Lung (tissue), 12 donors: Measurements from ENCODE around the gene SVOP. TPM values are rescaled to one million over a fixed set of nuclear protein-coding genes. Genes with fewer than 3 reads are reported as not detected.

Experiments
- ATAC-seq: fragments of 200-7000 bp; cut with Tn5 transposase; one replicate; pipeline ENCODE4 v1.9.1; 2020; ENCODE audit warnings: moderate number of reproducible peaks; ENCODE audit not compliant: insufficient read depth, low FRiP score
- DNase-seq, 3 donors: peaks; one replicate each; pipeline ENCODE4 v3.0.0-alpha.2; 2013 to 2017
- H3K27ac ChIP-seq, 2 donors: one replicate each; pipeline ENCODE4 v1.5.1; 2013; ENCODE audit warnings: mild to moderate bottlenecking in 2 of 2, moderate library complexity in 2 of 2, control low read depth in 1 of 2, inconsistent platforms in 1 of 2, low read depth in 1 of 2, low read length in 1 of 2
- H3K27me3 ChIP-seq, 3 donors: one replicate each; pipeline ENCODE4 v1.5.1; 2013; ENCODE audit warnings: low read length in 2 of 3; ENCODE audit not compliant: control insufficient read depth in 3 of 3, insufficient read depth in 3 of 3
- H3K36me3 ChIP-seq, 4 donors: one replicate each; pipeline ENCODE4 v1.5.1; 2013; ENCODE audit warnings: low read length in 4 of 4, mild to moderate bottlenecking in 1 of 4, moderate library complexity in 1 of 4; ENCODE audit not compliant: control insufficient read depth in 4 of 4, insufficient read depth in 4 of 4
- H3K4me1 ChIP-seq, 5 donors: one replicate each; pipeline ENCODE4 v1.5.1; 2013; ENCODE audit warnings: low read length in 5 of 5, mild to moderate bottlenecking in 2 of 5, moderate library complexity in 1 of 5; ENCODE audit not compliant: control insufficient read depth in 5 of 5, insufficient read depth in 5 of 5
- H3K4me3 ChIP-seq: one replicate; pipeline ENCODE4 v1.5.1; 2013; ENCODE audit warnings: mild to moderate bottlenecking, control low read depth, moderate library complexity
- H3K9ac ChIP-seq, 2 donors: one replicate each; pipeline ENCODE4 v1.5.1; 2013; ENCODE audit warnings: low read length in 2 of 2, control low read depth in 1 of 2; ENCODE audit not compliant: insufficient read depth in 1 of 2
- H3K9me3 ChIP-seq, 4 donors: one replicate each; pipeline ENCODE4 v1.5.1; 2013; ENCODE audit warnings: low read length in 3 of 4, mild to moderate bottlenecking in 1 of 4, moderate library complexity in 1 of 4; ENCODE audit not compliant: control insufficient read depth in 4 of 4, insufficient read depth in 3 of 4
- WGBS, 2 donors: extraction: QIAGEN DNeasy Blood & Tissue Kit; methylation state at CpG; one replicate each; pipeline ENCODE4 v1.1.7; 2013; 5-methylcytosine and 5-hydroxymethylcytosine counted together
- polyA plus RNA-seq, 2 donors: library from polyadenylated mRNA; stranded (reverse); fragments of 200-250 nt; gene quantifications; one replicate each; pipeline ENCODE4 v1.2.1, GENCODE V29; 2013
- total RNA-seq, 2 donors: library from RNA; depleted of rRNA in 1 of 2; stranded (reverse); fragments of >200 nt in 1 of 2; gene quantifications; one replicate each; pipeline ENCODE4 v1.2.1, GENCODE V29; 2014 to 2021
- TF ChIP-seq, protein P1 (sequence below): IDR thresholded peaks from 2 replicates; pipeline ENCODE4 v1.5.1; 2012; ENCODE audit warnings: mild to moderate bottlenecking; ENCODE audit errors: control extremely low read depth, extremely low read depth
- donor health status: control.
- donor health status: control.
- donor health status: Bipolar disorder and iron deficiency.
- donor health status: healthy.
- donor health status: DM: yes; HTN: yes; CAD: no.

Gene SVOP
- total and polyA plus RNA-seq, 4 donors = 0.11 TPM; not detected in 3

DNA sequence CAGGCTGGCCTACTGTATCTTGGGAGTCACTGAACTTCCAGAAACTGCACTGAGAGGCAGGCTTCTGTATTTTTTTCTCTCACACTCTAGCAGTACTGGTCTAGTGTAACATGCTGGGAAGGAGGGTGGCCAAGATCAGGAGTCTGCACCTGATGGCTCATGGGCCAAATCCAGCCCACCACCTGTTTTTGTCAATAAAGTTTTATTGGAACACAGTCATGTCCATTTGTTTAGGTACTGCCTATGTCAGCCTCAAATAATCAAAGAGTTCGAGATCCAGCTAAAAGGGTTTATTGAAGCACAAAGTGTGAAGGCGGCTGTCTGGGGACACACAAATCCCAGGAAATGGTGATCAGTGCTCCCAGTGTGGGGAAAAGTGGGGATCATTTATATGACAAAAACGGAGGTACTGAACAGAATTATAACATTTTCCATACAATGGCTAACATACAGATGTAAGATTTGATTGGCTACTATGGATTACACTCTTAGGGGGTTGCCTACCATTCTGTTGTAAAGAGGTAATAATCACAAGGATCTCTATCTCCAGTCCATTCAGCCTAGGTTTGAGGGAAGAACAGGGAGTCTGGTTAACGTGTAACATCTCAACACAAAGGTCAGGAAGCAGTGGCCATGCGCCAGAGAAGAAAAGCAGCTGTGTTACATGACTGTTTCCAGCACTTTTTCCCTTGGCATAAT is 44.4 kb upstream of the SVOP start:
- WGBS, 2 donors = 90 to 94% methylated on average over 5 of the region's 5 CpGs
- peaks cover 0 to 5% (median 0%) of the 10 kb centered on the region in 4 donors for H3K9me3 ChIP-seq
- H3K27ac ChIP-seq = no peak overlapping the region
- H3K9ac ChIP-seq = no peak overlapping the region
- ATAC-seq (no peak), DNase-seq (peak in 2 of 3 donors; percentile 13 to 25)
- no peaks in the 10 kb centered on the region for H3K4me1 ChIP-seq
- TF ChIP-seq, protein P1, sequence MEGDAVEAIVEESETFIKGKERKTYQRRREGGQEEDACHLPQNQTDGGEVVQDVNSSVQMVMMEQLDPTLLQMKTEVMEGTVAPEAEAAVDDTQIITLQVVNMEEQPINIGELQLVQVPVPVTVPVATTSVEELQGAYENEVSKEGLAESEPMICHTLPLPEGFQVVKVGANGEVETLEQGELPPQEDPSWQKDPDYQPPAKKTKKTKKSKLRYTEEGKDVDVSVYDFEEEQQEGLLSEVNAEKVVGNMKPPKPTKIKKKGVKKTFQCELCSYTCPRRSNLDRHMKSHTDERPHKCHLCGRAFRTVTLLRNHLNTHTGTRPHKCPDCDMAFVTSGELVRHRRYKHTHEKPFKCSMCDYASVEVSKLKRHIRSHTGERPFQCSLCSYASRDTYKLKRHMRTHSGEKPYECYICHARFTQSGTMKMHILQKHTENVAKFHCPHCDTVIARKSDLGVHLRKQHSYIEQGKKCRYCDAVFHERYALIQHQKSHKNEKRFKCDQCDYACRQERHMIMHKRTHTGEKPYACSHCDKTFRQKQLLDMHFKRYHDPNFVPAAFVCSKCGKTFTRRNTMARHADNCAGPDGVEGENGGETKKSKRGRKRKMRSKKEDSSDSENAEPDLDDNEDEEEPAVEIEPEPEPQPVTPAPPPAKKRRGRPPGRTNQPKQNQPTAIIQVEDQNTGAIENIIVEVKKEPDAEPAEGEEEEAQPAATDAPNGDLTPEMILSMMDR = no peak
- H3K4me3 ChIP-seq = no peak overlapping the region
- peaks cover 16 to 49% (median 31%) of the 10 kb centered on the region in 4 donors for H3K36me3 ChIP-seq
- no peaks in the 10 kb centered on the region for H3K27me3 ChIP-seq

GRCh38 chr12:109064143-109064542 is 43.3 kb upstream of the SVOP start:
- Histone ChIP-seq H3K9me3 (peaks cover 0 to 5% (median 0%) of the 10 kb centered on the region in 4 donors), H3K27me3 (no peaks in the 10 kb centered on the region), H3K4me1 (no peaks in the 10 kb centered on the region), H3K27ac (no peak overlapping the region), H3K36me3 (peaks cover 12 to 40% (median 29%) of the 10 kb centered on the region in 4 donors), H3K9ac (no peak overlapping the region), H3K4me3 (no peak overlapping the region)
- no peak for DNase-seq
- TF ChIP-seq, protein P1 = no peak
- ATAC-seq = no peak
- 91 to 95% methylated on average over 3 of the region's 3 CpGs for WGBS, 2 donors

GRCh38 chr12:109058773-109059172 is 37.9 kb upstream of the SVOP start:
- H3K36me3 ChIP-seq = peaks cover 6 to 19% (median 13%) of the 10 kb centered on the region in 4 donors
- H3K4me3 ChIP-seq = no peak overlapping the region
- no peak for DNase-seq
- WGBS, 2 donors = 91 to 97% methylated on average over 6 of the region's 6 CpGs
- TF ChIP-seq, protein P1 = no peak
- H3K9me3 ChIP-seq = peaks cover 0 to 5% (median 0%) of the 10 kb centered on the region in 4 donors
- ATAC-seq = no peak
- H3K27ac ChIP-seq = no peak overlapping the region
- H3K27me3 ChIP-seq = no peaks in the 10 kb centered on the region
- H3K9ac ChIP-seq = no peak overlapping the region
- peaks cover 0 to 3% (median 2%) of the 10 kb centered on the region in 5 donors for H3K4me1 ChIP-seq
